GM23248 (cell line): Measurements from ENCODE around the gene RNU2-1.
"Not testable (repeated sequence)": the region's sequence is repeated elsewhere in the genome, so short reads cannot be mapped to it uniquely, and the experiment has no call there.

ENCODE experiments used
- EZH2 ChIP-seq: fragments of 200-600 bp; sonication (generic); IDR thresholded peaks from 2 replicates; pipeline ENCODE4 v1.6.1; 2018; ENCODE audit warnings: antibody characterized with exemption, mild to moderate bottlenecking; ENCODE audit not compliant: insufficient read depth, poor library complexity, severe bottlenecking
- EZH2phosphoT487 ChIP-seq: fragments of 200-600 bp; sonication (generic); IDR thresholded peaks from 2 replicates; pipeline ENCODE4 v1.6.1; 2018; ENCODE audit warnings: antibody characterized with exemption, moderate library complexity, mild to moderate bottlenecking, low read depth; ENCODE audit not compliant: insufficient read depth

DNA sequence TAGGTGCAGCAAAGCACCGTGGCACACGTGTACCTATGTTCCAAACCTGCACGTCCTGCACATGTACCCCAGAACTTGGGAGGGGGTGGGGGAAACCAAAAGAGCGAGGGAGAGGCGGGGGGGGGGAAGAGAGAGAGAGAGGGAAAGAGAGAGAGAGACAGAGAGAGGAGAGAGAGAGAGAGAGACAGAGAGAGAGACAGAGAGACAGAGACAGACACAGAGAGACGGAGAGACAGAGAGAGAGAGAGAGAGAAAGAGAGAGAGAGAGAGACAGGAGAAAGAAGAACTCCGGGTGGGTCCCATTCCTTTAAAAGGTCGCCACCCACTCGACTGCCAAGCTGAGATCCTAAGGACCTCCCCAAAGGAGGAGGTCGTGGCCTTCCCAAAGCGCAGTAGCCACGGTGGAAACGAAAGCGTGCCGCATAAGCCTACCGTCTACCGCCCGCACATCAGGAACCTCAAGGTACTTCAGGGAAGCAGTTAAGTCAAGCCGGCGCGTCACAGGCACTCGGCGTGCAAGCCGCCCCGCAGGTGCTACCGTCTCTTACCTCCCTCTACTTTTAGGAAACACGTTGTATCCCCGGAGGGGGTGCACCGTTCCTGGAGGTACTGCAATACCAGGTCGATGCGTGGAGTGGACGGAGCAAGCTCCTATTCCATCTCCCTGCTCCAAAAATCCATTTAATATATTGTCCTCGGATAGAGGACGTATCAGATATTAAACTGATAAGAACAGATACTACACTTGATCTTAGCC lies 7.0 kb upstream of the RNU2-1 start:
- not testable (repeated sequence) for TF ChIP-seq EZH2, EZH2phosphoT487
